Stimulated activated CD4-positive, alpha-beta T cell treated with anti-CD3 and anti-CD28 coated beads, Interleukin-2, amount 100 ng/mL, for 48 hours (primary cell): Measurements from ENCODE around the gene LHFPL2.

ENCODE experiments used
- DNase-seq, 2 donors: peaks; one replicate each; pipeline ENCODE4 v3.0.0-alpha.2; 2020

The LHFPL2 gene

GRCh38 chr5:78563621-78564020, 85.0 kb downstream of the LHFPL2 start:
- DNase-seq, result no peak

- no peak for DNase-seq
These were observed 85.8 kb downstream of the LHFPL2 start for GRCh38 chr5:78562714-78563330.

GRCh38 chr5:78562001-78562400, 86.6 kb downstream of the LHFPL2 start:
- DNase-seq, result no peak

GRCh38 chr5:78561261-78561660, 87.3 kb downstream of the LHFPL2 start:
- no peak for DNase-seq

- DNase-seq, result no peak
These were observed 88.3 kb downstream of the LHFPL2 start for GRCh38 chr5:78560000-78560855.

- DNase-seq, result no peak
These were observed 91.0 kb downstream of the LHFPL2 start for GRCh38 chr5:78557601-78558000.

- DNase-seq, result no peak
These were observed 92.7 kb downstream of the LHFPL2 start for GRCh38 chr5:78555870-78556269.

- no peak for DNase-seq
These were observed 93.9 kb downstream of the LHFPL2 start for GRCh38 chr5:78554670-78555069.

- no peak for DNase-seq
These were observed 94.8 kb downstream of the LHFPL2 start for GRCh38 chr5:78553580-78554353.

- no peak for DNase-seq
These were observed 95.7 kb downstream of the LHFPL2 start for GRCh38 chr5:78552729-78553342.

- no peak for DNase-seq
These were observed 97.7 kb downstream of the LHFPL2 start for GRCh38 chr5:78550891-78551290.

- DNase-seq, result no peak
These were observed 99.5 kb downstream of the LHFPL2 start for GRCh38 chr5:78549043-78549442.

GRCh38 chr5:78547731-78548615, 100.6 kb downstream of the LHFPL2 start:
- no peak for DNase-seq

- DNase-seq, result no peak
These were observed 101.4 kb downstream of the LHFPL2 start for GRCh38 chr5:78547183-78547582.

- DNase-seq, result no peak
These were observed 102.1 kb downstream of the LHFPL2 start for GRCh38 chr5:78546276-78546996.

- DNase-seq, result no peak
These were observed 103.2 kb downstream of the LHFPL2 start for GRCh38 chr5:78545406-78545805.

- no peak for DNase-seq
These were observed 103.9 kb downstream of the LHFPL2 start for GRCh38 chr5:78544561-78545201.

GRCh38 chr5:78543916-78544315, 104.7 kb downstream of the LHFPL2 start:
- no peak for DNase-seq

GRCh38 chr5:78543292-78543691, 105.3 kb downstream of the LHFPL2 start:
- DNase-seq, result no peak

GRCh38 chr5:78542321-78542840, 106.2 kb downstream of the LHFPL2 start:
- DNase-seq, result no peak
